KBM-7 (cell line): ENCODE measurements around the gene INPP5D.
"Not testable (repeated sequence)": the region's sequence is repeated elsewhere in the genome, so short reads cannot be mapped to it uniquely, and the experiment has no call there.

Source experiments
- DNase-seq: peaks from one replicate; pipeline ENCODE4 v3.0.0-alpha.2; 2015
- in situ Hi-C: fragments of 300-500 bp; cut with MboI; formaldehyde crosslinking; loops from 2 replicates; pipeline ENCODE4 v1.14.3; 2020; ENCODE audit warnings: low sequenced_read_pairs, low pct_unique_long_range_greater_than_20kb, mixed read lengths

The INPP5D gene

GRCh38 chr2:233085037-233085838 is 25.1 kb downstream of the INPP5D start:
- DNase-seq: no peak
- in situ Hi-C loops: no loop called here

- in situ Hi-C loops: no loop called here
- no peak for DNase-seq
Observed at GRCh38 chr2:233085839-233086150, 25.7 kb downstream of the INPP5D start.

- in situ Hi-C loops: no loop called here
- no peak for DNase-seq
Observed at GRCh38 chr2:233087713-233088112, 27.6 kb downstream of the INPP5D start.

- in situ Hi-C loops: no loop called here
- no peak for DNase-seq
Observed at GRCh38 chr2:233088972-233089345, 28.8 kb downstream of the INPP5D start.

- in situ Hi-C loops: no loop called here
- no peak for DNase-seq
Observed at GRCh38 chr2:233089851-233090250, 29.7 kb downstream of the INPP5D start.

GRCh38 chr2:233090879-233091278 is 30.7 kb downstream of the INPP5D start:
- in situ Hi-C loops: no loop called here
- DNase-seq: no peak

GRCh38 chr2:233091595-233092375 is 31.6 kb downstream of the INPP5D start:
- no peak for DNase-seq
- in situ Hi-C loops: no loop called here

GRCh38 chr2:233092432-233093165 is 32.5 kb downstream of the INPP5D start:
- DNase-seq: peak; percentile 70
- in situ Hi-C loops: no loop called here

- DNase-seq: no peak
- in situ Hi-C loops: no loop called here
Observed at GRCh38 chr2:233093166-233093448, 33.0 kb downstream of the INPP5D start.

GRCh38 chr2:233093721-233094120 is 33.6 kb downstream of the INPP5D start:
- DNase-seq: no peak
- in situ Hi-C loops: no loop called here

- in situ Hi-C loops: no loop called here
- DNase-seq: no peak
Observed at GRCh38 chr2:233094614-233095013, 34.5 kb downstream of the INPP5D start.

- in situ Hi-C loops: no loop called here
- no peak for DNase-seq
Observed at GRCh38 chr2:233096006-233096405, 35.9 kb downstream of the INPP5D start.

- in situ Hi-C loops: no loop called here
- no peak for DNase-seq
Observed at GRCh38 chr2:233098618-233099017, 38.5 kb downstream of the INPP5D start.

GRCh38 chr2:233099820-233100191 is 39.7 kb downstream of the INPP5D start:
- DNase-seq, in situ Hi-C loops: not testable (repeated sequence)

GRCh38 chr2:233100192-233100998 is 40.3 kb downstream of the INPP5D start:
- peak; percentile 64 for DNase-seq
- in situ Hi-C loops: no loop called here

- no peak for DNase-seq
- in situ Hi-C loops: no loop called here
Observed at GRCh38 chr2:233101141-233101540, 41.0 kb downstream of the INPP5D start.

GRCh38 chr2:233101816-233102215 is 41.7 kb downstream of the INPP5D start:
- in situ Hi-C loops: no loop called here
- no peak for DNase-seq

- in situ Hi-C loops: no loop called here
- no peak for DNase-seq
Observed at GRCh38 chr2:233105156-233105895, 45.2 kb downstream of the INPP5D start.

- DNase-seq: no peak
- in situ Hi-C loops: no loop called here
Observed at GRCh38 chr2:233105930-233106329, 45.8 kb downstream of the INPP5D start.
